Ovary (tissue), 9 donors: Measurements from ENCODE around the gene MAP2K2. TPM values are rescaled to one million over a fixed set of nuclear protein-coding genes. Genes with fewer than 3 reads are reported as not detected.
"Not testable (repeated sequence)": the region's sequence is repeated elsewhere in the genome, so short reads cannot be mapped to it uniquely, and the experiment has no call there.

Experiments
- DNase-seq, 5 donors: peaks; one replicate each; pipeline ENCODE4 v3.0.0-alpha.2; 2019 to 2020
- H3K27ac ChIP-seq, 2 donors: fragments of 200-600 bp; one replicate each; pipeline versions ENCODE4 v1.5.1 to v1.8.0; 2019 to 2022
- H3K27me3 ChIP-seq: fragments of 200-600 bp; one replicate; pipeline ENCODE4 v1.8.0; 2022
- H3K36me3 ChIP-seq: fragments of 200-600 bp; sonication (generic); one replicate; pipeline ENCODE4 v1.5.1; 2019
- H3K4me1 ChIP-seq: one replicate; pipeline ENCODE4 v1.8.1; 2013; ENCODE audit warnings: mild to moderate bottlenecking, moderate library complexity; ENCODE audit not compliant: insufficient read depth
- H3K4me3 ChIP-seq: fragments of 200-600 bp; sonication (generic); one replicate; pipeline ENCODE4 v1.5.1; 2017
- H3K9me3 ChIP-seq, 2 donors: fragments of 200-600 bp in 1 of 2; sonication (generic) in 1 of 2; one replicate each; pipeline versions ENCODE4 v1.5.1 to v1.8.1; 2013 to 2019; ENCODE audit warnings: mild to moderate bottlenecking in 1 of 2, moderate library complexity in 1 of 2
- CTCF ChIP-seq, 3 donors: fragments of 450-650 bp in 2 of 3; fragments of 200-600 bp in 1 of 3; IDR thresholded peaks; one replicate each; pipeline versions ENCODE4 v1.5.1 to v1.8.0; 2016 to 2022; ENCODE audit warnings: antibody characterized with exemption in 3 of 3, mild to moderate bottlenecking in 1 of 3
- EP300 ChIP-seq: sonication (generic); formaldehyde crosslinking; IDR thresholded peaks from one replicate; pipeline ENCODE4 v1.6.1; 2017; ENCODE audit warnings: antibody characterized with exemption
- POLR2A ChIP-seq: fragments of 450-650 bp; IDR thresholded peaks from one replicate; pipeline ENCODE4 v1.6.1; 2017; ENCODE audit warnings: antibody characterized with exemption, mild to moderate bottlenecking, moderate library complexity
- WGBS, 3 donors: extraction: QIAGEN DNeasy Blood & Tissue Kit in 1 of 3; methylation state at CpG; one replicate each; pipeline versions ENCODE4 v1.1.5 to v1.1.7; 2013 to 2017; 5-methylcytosine and 5-hydroxymethylcytosine counted together
- intact Hi-C, 4 donors: fragments of 100-400 bp; cut with DNase I; formaldehyde crosslinking; loops; one replicate each; pipeline versions ENCODE4 v1.11.0 to v1.15.1; 2022 to 2023
- polyA plus RNA-seq, 2 donors: library from polyadenylated mRNA; stranded (reverse); fragments of 200-250 nt in 1 of 2; fragments of 350-450 nt in 1 of 2; fragmentation: Illumina TruSeq in 1 of 2; extraction: RNeasy Lipid Tissue Mini Kit (QIAGEN cat#74804) in 1 of 2; gene quantifications; one replicate each; pipeline ENCODE4 v1.2.3, GENCODE V29; 2013 to 2014
- total RNA-seq, 7 donors: library from RNA; depleted of rRNA in 2 of 7; stranded (reverse); fragments of >200 nt in 2 of 7; fragmentation: NEBNext Ultra II Directional in 3 of 7; extraction: Animal tissue kit (Norgen Biotek cat#: 25700) in 3 of 7; gene quantifications; one replicate each; pipeline versions ENCODE4 v1.1.0 to v1.2.4, GENCODE V29; 2016 to 2023
- donor health status: DM: no; HTN: no; CAD: no; lungs with moderate emphysema.
- donor health status: DM: no; HTN: no; CAD: no.
- donor health status: Bipolar disorder and iron deficiency.
- donor health status: DM: yes; HTN: yes; CAD: no.
- donor health status: DM: no; HTN: no; CAD: no.
- donor health status: DM: yes; HTN: yes; CAD: no.

The MAP2K2 gene
- total and polyA plus RNA-seq, 9 donors: 39.9 to 136 (median 116) TPM

- H3K27me3 ChIP-seq: no peaks in the 10 kb centered on the region
- intact Hi-C loops: no loop called here
- H3K27ac ChIP-seq: no peak overlapping the region
- DNase-seq: no peak
- 55 to 72% (median 62%) methylated on average over 7 of the region's 7 CpGs for WGBS, 3 donors
- H3K36me3 ChIP-seq: no peaks in the 10 kb centered on the region
- no peaks in the 10 kb centered on the region for H3K9me3 ChIP-seq
- no peak overlapping the region for H3K4me3 ChIP-seq
- no peak for TF ChIP-seq EP300
- TF ChIP-seq CTCF (IDR thresholded peaks at IDR 0.05): no peak
- no peak for TF ChIP-seq POLR2A
- H3K4me1 ChIP-seq: no peaks in the 10 kb centered on the region
Measured at GRCh38 chr19:4161415-4162077, 37.6 kb upstream of the MAP2K2 start.

- H3K4me3 ChIP-seq, H3K9me3 ChIP-seq, H3K36me3 ChIP-seq, DNase-seq, H3K4me1 ChIP-seq, H3K27me3 ChIP-seq, H3K27ac ChIP-seq, intact Hi-C loops: not testable (repeated sequence)
- 59 to 71% (median 59%) methylated on average over 8 of the region's 8 CpGs for WGBS, 3 donors
Measured at GRCh38 chr19:4157971-4158370, 34.0 kb upstream of the MAP2K2 start.

DNA sequence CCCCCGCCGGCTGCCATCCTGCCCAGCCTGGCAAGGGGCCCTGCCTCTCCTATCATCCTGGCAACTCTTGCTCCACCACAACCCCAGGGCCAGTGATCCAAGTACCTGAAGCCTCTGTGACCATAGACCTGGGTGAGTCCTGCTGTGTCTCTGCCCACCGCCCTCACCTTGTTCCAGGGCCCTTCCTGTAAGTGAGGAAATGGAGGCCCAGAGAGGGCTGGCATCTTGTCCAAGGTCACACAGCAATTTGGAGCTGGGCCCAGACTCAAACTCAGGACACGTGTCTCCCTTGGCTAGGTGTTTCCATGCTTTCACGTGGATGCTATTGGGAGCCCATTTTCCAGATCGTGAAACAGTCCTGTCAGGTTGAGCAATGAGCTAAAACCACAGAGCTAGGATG is 33.2 kb upstream of the MAP2K2 start:
- Histone ChIP-seq H3K36me3 (no peaks in the 10 kb centered on the region), H3K9me3 (no peaks in the 10 kb centered on the region), H3K27ac (no peak overlapping the region), H3K27me3 (no peaks in the 10 kb centered on the region), H3K4me1 (no peaks in the 10 kb centered on the region), H3K4me3 (no peak overlapping the region)
- intact Hi-C loops: no loop called here
- no peak for TF ChIP-seq CTCF (IDR thresholded peaks at IDR 0.05)
- TF ChIP-seq POLR2A: no peak
- no peak for TF ChIP-seq EP300
- no peak for DNase-seq
- 38 to 47% (median 43%) methylated on average over 6 of the region's 6 CpGs for WGBS, 3 donors

- 53 to 65% (median 55%) methylated on average over 21 of the region's 21 CpGs for WGBS, 3 donors
- no peak for TF ChIP-seq POLR2A
- no peak for TF ChIP-seq EP300
- no peak for TF ChIP-seq CTCF (IDR thresholded peaks at IDR 0.05)
- no peak overlapping the region for H3K27ac ChIP-seq
- no peaks in the 10 kb centered on the region for H3K9me3 ChIP-seq
- intact Hi-C loops: no loop called here
- H3K36me3 ChIP-seq: no peaks in the 10 kb centered on the region
- H3K4me1 ChIP-seq: no peaks in the 10 kb centered on the region
- H3K4me3 ChIP-seq: no peak overlapping the region
- no peaks in the 10 kb centered on the region for H3K27me3 ChIP-seq
- no peak for DNase-seq
Measured at GRCh38 chr19:4154571-4155312, 30.8 kb upstream of the MAP2K2 start.
